ENCODE data around the gene ZNF385C. TPM values are rescaled to one million over a fixed set of nuclear protein-coding genes. Genes with fewer than 3 reads are reported as not detected.

ZNF385C gene
- total and polyA plus RNA-seq, 4 donors, result 0.49 TPM; not detected in 3

GRCh38 chr17:42118545-42118944 lies 20.3 kb upstream of the ZNF385C start:
- no peak for DNase-seq
- ATAC-seq (ENCODE audit: low FRiP score), result no peak
- Histone ChIP-seq H3K9me3 (ENCODE audit: control insufficient read depth, low read length) (no peaks in the 10 kb centered on the region), H3K4me1 (ENCODE audit: control insufficient read depth in 1 of 2, insufficient read depth in 2 of 2, low read length in 2 of 2) (no peaks in the 10 kb centered on the region), H3K4me3 (ENCODE audit: low read length in 2 of 2) (no peak overlapping the region), H3K36me3 (ENCODE audit: control insufficient read depth in 1 of 2, insufficient read depth in 2 of 2, low read length in 1 of 2) (no peaks in the 10 kb centered on the region), H3K27ac (ENCODE audit: low read depth in 1 of 2, low read length in 2 of 2) (no peak overlapping the region), H3K27me3 (ENCODE audit: control insufficient read depth in 1 of 2, insufficient read depth in 2 of 2, low read length in 1 of 2) (no peaks in the 10 kb centered on the region)
- 78% methylated on average over 2 of the region's 2 CpGs for WGBS, 2 donors
- intact Hi-C loops (cut with DNase I), result loop anchor here (5.0 kb wide), 2 partner anchors 51 to 91 kb away; no protein-coding TSS in a partner anchor

- Histone ChIP-seq H3K27ac (ENCODE audit: low read depth in 1 of 2, low read length in 2 of 2) (no peak overlapping the region), H3K36me3 (ENCODE audit: control insufficient read depth in 1 of 2, insufficient read depth in 2 of 2, low read length in 1 of 2) (no peaks in the 10 kb centered on the region), H3K4me3 (ENCODE audit: low read length in 2 of 2) (no peak overlapping the region), H3K9me3 (ENCODE audit: control insufficient read depth, low read length) (no peaks in the 10 kb centered on the region), H3K27me3 (ENCODE audit: control insufficient read depth in 1 of 2, insufficient read depth in 2 of 2, low read length in 1 of 2) (no peaks in the 10 kb centered on the region), H3K4me1 (ENCODE audit: control insufficient read depth in 1 of 2, insufficient read depth in 2 of 2, low read length in 2 of 2) (no peaks in the 10 kb centered on the region)
- ATAC-seq (ENCODE audit: low FRiP score) (no peak), DNase-seq (no peak)
- intact Hi-C loops (cut with DNase I), result loop anchor here (5.0 kb wide), 2 partner anchors 51 to 91 kb away; no protein-coding TSS in a partner anchor
- WGBS, 2 donors, result 88 to 90% methylated on average over 4 of the region's 4 CpGs
Measured at GRCh38 chr17:42118126-42118510, 19.8 kb upstream of the ZNF385C start.

- Histone ChIP-seq H3K36me3 (ENCODE audit: control insufficient read depth in 1 of 2, insufficient read depth in 2 of 2, low read length in 1 of 2) (no peaks in the 10 kb centered on the region), H3K4me1 (ENCODE audit: control insufficient read depth in 1 of 2, insufficient read depth in 2 of 2, low read length in 2 of 2) (no peaks in the 10 kb centered on the region)
- intact Hi-C loops (cut with DNase I), result loop anchor here (2.0 to 5.0 kb wide), 4 partner anchors 50 to 155 kb away; no protein-coding TSS in a partner anchor
Measured at GRCh38 chr17:42117397-42118125, 19.3 kb upstream of the ZNF385C start.

GRCh38 chr17:42116705-42117396 lies 18.6 kb upstream of the ZNF385C start:
- no peak for ATAC-seq (ENCODE audit: low FRiP score)
- Histone ChIP-seq H3K27me3 (ENCODE audit: control insufficient read depth in 1 of 2, insufficient read depth in 2 of 2, low read length in 1 of 2) (no peaks in the 10 kb centered on the region), H3K27ac (ENCODE audit: low read depth in 1 of 2, low read length in 2 of 2) (no peak overlapping the region), H3K4me1 (ENCODE audit: control insufficient read depth in 1 of 2, insufficient read depth in 2 of 2, low read length in 2 of 2) (no peaks in the 10 kb centered on the region), H3K9me3 (ENCODE audit: control insufficient read depth, low read length) (no peaks in the 10 kb centered on the region), H3K4me3 (ENCODE audit: low read length in 2 of 2) (no peak overlapping the region), H3K36me3 (ENCODE audit: control insufficient read depth in 1 of 2, insufficient read depth in 2 of 2, low read length in 1 of 2) (no peaks in the 10 kb centered on the region)
- DNase-seq, result peak; percentile 84 to 92
- WGBS, 2 donors, result 34 to 37% methylated on average over 18 of the region's 18 CpGs
- intact Hi-C loops (cut with DNase I), result loop anchor here (2.0 to 5.0 kb wide), 4 partner anchors 50 to 154 kb away; no protein-coding TSS in a partner anchor

More at GRCh38 chr17:42117397-42118125, 19.3 kb upstream of the ZNF385C start:
- Histone ChIP-seq H3K4me3 (ENCODE audit: low read length in 2 of 2) (no peak overlapping the region), H3K9me3 (ENCODE audit: control insufficient read depth, low read length) (no peaks in the 10 kb centered on the region), H3K27me3 (ENCODE audit: control insufficient read depth in 1 of 2, insufficient read depth in 2 of 2, low read length in 1 of 2) (no peaks in the 10 kb centered on the region), H3K27ac (ENCODE audit: low read depth in 1 of 2, low read length in 2 of 2) (no peak overlapping the region)
- no peak for ATAC-seq (ENCODE audit: low FRiP score)
- DNase-seq, result no peak
- 86 to 87% methylated on average over 26 to 30 of the region's 30 CpGs for WGBS, 2 donors

GRCh38 chr17:42114118-42114517 lies 15.8 kb upstream of the ZNF385C start:
- no peaks in the 10 kb centered on the region for H3K27me3 ChIP-seq (ENCODE audit: control insufficient read depth in 1 of 2, insufficient read depth in 2 of 2, low read length in 1 of 2)
- H3K4me3 ChIP-seq (ENCODE audit: low read length in 2 of 2), result no peak overlapping the region
- intact Hi-C loops (cut with DNase I), result loop anchor here in 1 of 2 donors (5.0 kb wide), 1 partner anchor 147 kb away; the partner anchor contains the start of gene CNP
- no peaks in the 10 kb centered on the region for H3K4me1 ChIP-seq (ENCODE audit: control insufficient read depth in 1 of 2, insufficient read depth in 2 of 2, low read length in 2 of 2)
- H3K36me3 ChIP-seq (ENCODE audit: control insufficient read depth in 1 of 2, insufficient read depth in 2 of 2, low read length in 1 of 2), result no peaks in the 10 kb centered on the region
- no peak for DNase-seq
- no peaks in the 10 kb centered on the region for H3K9me3 ChIP-seq (ENCODE audit: control insufficient read depth, low read length)
- WGBS, 2 donors, result 90 to 92% methylated on average over 9 of the region's 9 CpGs
- no peak for ATAC-seq (ENCODE audit: low FRiP score)
- no peak overlapping the region for H3K27ac ChIP-seq (ENCODE audit: low read depth in 1 of 2, low read length in 2 of 2)

- intact Hi-C loops (cut with DNase I), result loop anchor here in 1 of 2 donors (5.0 kb wide), 1 partner anchor 146 kb away; the partner anchor contains the start of gene CNP
- no peak for ATAC-seq (ENCODE audit: low FRiP score)
- Histone ChIP-seq H3K4me1 (ENCODE audit: control insufficient read depth in 1 of 2, insufficient read depth in 2 of 2, low read length in 2 of 2) (no peaks in the 10 kb centered on the region), H3K4me3 (ENCODE audit: low read length in 2 of 2) (no peak overlapping the region), H3K36me3 (ENCODE audit: control insufficient read depth in 1 of 2, insufficient read depth in 2 of 2, low read length in 1 of 2) (no peaks in the 10 kb centered on the region), H3K9me3 (ENCODE audit: control insufficient read depth, low read length) (no peaks in the 10 kb centered on the region), H3K27me3 (ENCODE audit: control insufficient read depth in 1 of 2, insufficient read depth in 2 of 2, low read length in 1 of 2) (no peaks in the 10 kb centered on the region), H3K27ac (ENCODE audit: low read depth in 1 of 2, low read length in 2 of 2) (peak overlapping the region in 1 of 2 donors; percentile 68)
- DNase-seq, result no peak
- 86 to 87% methylated on average over 28 of the region's 28 CpGs for WGBS, 2 donors
Measured at GRCh38 chr17:42113293-42114069, 15.2 kb upstream of the ZNF385C start.

- Histone ChIP-seq H3K4me3 (ENCODE audit: low read length in 2 of 2) (peak within 1 kb of the TSS; percentile 44 to 56), H3K27me3 (ENCODE audit: control insufficient read depth in 1 of 2, insufficient read depth in 2 of 2, low read length in 1 of 2) (no peaks in the 10 kb centered on the region), H3K36me3 (ENCODE audit: control insufficient read depth in 1 of 2, insufficient read depth in 2 of 2, low read length in 1 of 2) (no peaks in the 10 kb centered on the region), H3K4me1 (ENCODE audit: control insufficient read depth in 1 of 2, insufficient read depth in 2 of 2, low read length in 2 of 2) (no peaks in the 10 kb centered on the region), H3K27ac (ENCODE audit: low read depth in 1 of 2, low read length in 2 of 2) (peak within 1 kb of the TSS; percentile 61 to 87), H3K9me3 (ENCODE audit: control insufficient read depth, low read length) (no peaks in the 10 kb centered on the region)
- ATAC-seq (ENCODE audit: low FRiP score) (peak; percentile 90), DNase-seq (peak in 1 of 2 donors; percentile 83)
- 3% methylated on average over 10 of the region's 10 CpGs for WGBS, 2 donors
- intact Hi-C loops (cut with DNase I), result loop anchor here in 1 of 2 donors (5.0 kb wide), 1 partner anchor 145 kb away; the partner anchor contains the start of gene CNP
Measured at GRCh38 chr17:42112552-42113176, 14.4 kb upstream of the ZNF385C start, which contains the start of gene DHX58. Gene DHX58 (minus strand): TSS chr17:42112714. CDS start chr17:42111892, 822 bp downstream.
